ENCODE measurements around the gene MACC1.

- TF ChIP-seq, protein P1, sequence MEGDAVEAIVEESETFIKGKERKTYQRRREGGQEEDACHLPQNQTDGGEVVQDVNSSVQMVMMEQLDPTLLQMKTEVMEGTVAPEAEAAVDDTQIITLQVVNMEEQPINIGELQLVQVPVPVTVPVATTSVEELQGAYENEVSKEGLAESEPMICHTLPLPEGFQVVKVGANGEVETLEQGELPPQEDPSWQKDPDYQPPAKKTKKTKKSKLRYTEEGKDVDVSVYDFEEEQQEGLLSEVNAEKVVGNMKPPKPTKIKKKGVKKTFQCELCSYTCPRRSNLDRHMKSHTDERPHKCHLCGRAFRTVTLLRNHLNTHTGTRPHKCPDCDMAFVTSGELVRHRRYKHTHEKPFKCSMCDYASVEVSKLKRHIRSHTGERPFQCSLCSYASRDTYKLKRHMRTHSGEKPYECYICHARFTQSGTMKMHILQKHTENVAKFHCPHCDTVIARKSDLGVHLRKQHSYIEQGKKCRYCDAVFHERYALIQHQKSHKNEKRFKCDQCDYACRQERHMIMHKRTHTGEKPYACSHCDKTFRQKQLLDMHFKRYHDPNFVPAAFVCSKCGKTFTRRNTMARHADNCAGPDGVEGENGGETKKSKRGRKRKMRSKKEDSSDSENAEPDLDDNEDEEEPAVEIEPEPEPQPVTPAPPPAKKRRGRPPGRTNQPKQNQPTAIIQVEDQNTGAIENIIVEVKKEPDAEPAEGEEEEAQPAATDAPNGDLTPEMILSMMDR (IDR thresholded peaks at IDR 0.05; ENCODE audit: low read length): no peak
- no peak for TF ChIP-seq EZH2phosphoT487 (IDR thresholded peaks at IDR 0.05; ENCODE audit: low read length)
Observed at GRCh38 chr7:20249376-20249775, 32.2 kb upstream of the MACC1 start.
